GM18507 (cell line): ENCODE results near the gene CREB5.

Experiments used
- DNase-seq: peaks from one replicate; pipeline ENCODE4 v3.0.0; 2011; ENCODE audit warnings: low read depth; ENCODE audit not compliant: insufficient read length; ENCODE audit errors: extremely low spot score
- FAIRE-seq: peaks from 2 replicates; lab custom pipeline; 2011; peaks lifted over from hg19 to GRCh38; lab: Jason Lieb, UNC

The CREB5 gene

GRCh38 chr7:28646376-28647075 is 234.2 kb downstream of the CREB5 start:
- no peak for FAIRE-seq
- DNase-seq = no peak

DNA sequence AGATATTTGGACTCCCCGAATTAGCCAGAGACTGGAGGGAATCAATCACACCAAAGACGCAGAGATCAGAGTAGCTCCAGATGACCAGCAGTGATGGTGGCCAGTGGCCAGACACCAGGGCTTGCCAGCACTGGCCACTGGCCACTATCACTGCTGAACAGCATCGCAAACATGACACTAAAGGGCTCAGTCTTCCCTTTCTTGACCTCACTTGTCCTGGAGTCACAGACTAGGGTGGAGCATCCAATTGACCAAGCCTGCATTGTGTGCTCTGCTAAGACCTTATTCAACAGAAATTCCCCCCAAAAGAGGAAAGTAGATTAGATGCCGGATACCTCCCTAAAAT is 234.7 kb downstream of the CREB5 start:
- DNase-seq = no peak
- FAIRE-seq = no peak

DNA sequence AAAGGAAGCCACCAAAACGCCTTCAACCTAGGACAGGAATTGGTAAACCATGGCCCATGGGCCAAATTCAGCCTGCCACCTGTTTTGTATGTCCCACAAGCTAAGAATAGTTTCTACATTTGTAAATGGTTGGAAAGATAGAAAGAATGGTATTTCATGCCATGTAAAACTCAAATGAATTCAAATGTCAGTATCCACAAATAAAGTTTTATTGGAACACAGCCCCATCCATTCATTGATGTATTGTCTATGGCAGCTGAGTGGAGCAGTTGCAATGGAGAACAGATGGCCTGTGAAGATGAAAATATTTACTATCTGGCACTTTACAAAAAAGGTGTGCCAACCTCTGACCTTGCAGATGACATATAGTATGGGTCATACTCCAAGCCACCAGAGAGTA is 236.9 kb downstream of the CREB5 start:
- FAIRE-seq = no peak

GRCh38 chr7:28649811-28650210 is 237.5 kb downstream of the CREB5 start:
- no peak for FAIRE-seq
- DNase-seq = no peak

More for the DNA sequence above, 236.9 kb downstream of the CREB5 start:
- no peak for DNase-seq

- FAIRE-seq = no peak
- DNase-seq = no peak
These were observed 241.8 kb downstream of the CREB5 start for GRCh38 chr7:28654110-28654509.

- FAIRE-seq (no peak), DNase-seq (no peak)
These were observed 244.2 kb downstream of the CREB5 start for GRCh38 chr7:28656529-28656928.

- FAIRE-seq (no peak), DNase-seq (no peak)
These were observed 246.1 kb downstream of the CREB5 start for GRCh38 chr7:28658381-28658780.

DNA sequence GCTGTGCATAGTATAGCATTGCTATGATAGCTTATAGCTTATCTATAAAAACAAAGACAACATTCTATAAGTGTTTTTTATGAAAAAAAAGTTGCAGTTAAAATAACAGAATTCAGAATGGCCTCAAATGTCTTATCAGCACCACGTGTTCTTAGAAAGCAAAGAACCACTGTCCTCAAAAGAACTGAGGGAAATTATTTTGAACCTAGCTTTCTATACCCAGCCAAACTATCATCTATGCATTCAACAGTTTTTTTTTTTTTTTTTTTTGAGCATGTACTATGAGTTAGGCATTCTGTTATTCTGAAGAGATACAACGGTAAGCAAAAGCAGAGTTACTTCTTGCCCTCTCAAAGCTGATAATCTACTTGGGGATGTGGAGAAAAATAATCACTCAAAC is 247.8 kb downstream of the CREB5 start:
- FAIRE-seq = no peak
- DNase-seq = no peak

DNA sequence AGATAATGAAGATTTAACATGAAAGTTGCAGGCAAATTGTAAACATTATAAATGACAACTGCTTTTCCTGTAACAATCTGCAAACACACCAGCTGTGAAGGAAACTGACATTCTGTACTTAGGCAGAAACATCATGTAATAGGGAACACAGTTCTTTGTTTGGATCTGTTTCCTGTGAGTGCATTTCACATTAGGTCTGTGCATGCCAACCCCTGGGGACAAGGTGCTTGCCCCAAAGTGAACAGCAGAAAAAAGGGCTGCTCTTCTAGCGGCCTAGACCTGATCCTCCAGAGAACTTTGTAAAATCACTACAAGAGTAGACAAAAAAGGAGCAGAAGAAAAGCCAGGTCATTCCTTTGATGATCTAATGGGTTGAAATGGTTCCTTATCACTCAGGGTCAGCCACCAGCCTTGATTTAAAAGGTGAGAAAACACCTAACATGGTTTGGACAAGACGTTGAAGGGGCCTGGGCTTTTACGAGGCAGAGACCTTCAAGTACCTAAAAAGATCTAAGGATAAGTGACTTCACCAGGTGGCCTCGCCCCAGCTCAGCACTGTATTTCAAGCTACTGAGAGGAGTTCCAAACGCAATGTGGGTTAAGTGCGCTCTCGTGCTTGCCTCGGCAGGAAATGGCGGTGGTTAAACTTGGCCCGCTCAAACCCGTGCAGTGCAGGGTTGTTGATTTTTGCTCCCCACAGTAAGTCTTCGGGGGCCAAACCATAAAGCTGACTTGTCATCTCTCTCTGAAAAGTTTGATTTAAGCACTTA is 249.7 kb downstream of the CREB5 start:
- no peak for FAIRE-seq

GRCh38 chr7:28666154-28666553 is 253.8 kb downstream of the CREB5 start:
- FAIRE-seq (no peak), DNase-seq (no peak)

More for the DNA sequence above, 249.7 kb downstream of the CREB5 start:
- no peak for DNase-seq

- no peak for FAIRE-seq
These were observed 255.8 kb downstream of the CREB5 start for GRCh38 chr7:28668085-28668484.

DNA sequence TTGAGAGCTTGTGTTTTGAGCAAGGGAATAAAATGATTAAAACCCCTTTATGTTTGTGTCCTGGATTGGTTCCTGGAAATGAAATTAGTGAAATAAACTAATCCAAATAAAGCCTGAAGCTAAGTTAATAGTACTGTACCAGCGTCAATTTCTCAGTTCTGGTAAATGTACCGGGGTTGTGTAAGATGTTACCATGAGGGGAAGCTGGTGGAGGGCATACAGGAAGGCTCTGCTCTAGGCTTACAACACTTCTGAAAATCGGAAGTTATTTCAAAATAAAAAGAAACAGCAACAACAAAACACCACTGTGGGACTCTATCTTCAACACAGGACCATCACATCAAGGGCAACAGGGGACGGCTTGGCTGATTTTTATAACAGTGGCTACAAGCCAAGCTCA is 257.0 kb downstream of the CREB5 start:
- no peak for DNase-seq
- no peak for FAIRE-seq

More at GRCh38 chr7:28668085-28668484, 255.8 kb downstream of the CREB5 start:
- no peak for DNase-seq

GRCh38 chr7:28671526-28671925 is 259.2 kb downstream of the CREB5 start:
- DNase-seq (no peak), FAIRE-seq (no peak)

DNA sequence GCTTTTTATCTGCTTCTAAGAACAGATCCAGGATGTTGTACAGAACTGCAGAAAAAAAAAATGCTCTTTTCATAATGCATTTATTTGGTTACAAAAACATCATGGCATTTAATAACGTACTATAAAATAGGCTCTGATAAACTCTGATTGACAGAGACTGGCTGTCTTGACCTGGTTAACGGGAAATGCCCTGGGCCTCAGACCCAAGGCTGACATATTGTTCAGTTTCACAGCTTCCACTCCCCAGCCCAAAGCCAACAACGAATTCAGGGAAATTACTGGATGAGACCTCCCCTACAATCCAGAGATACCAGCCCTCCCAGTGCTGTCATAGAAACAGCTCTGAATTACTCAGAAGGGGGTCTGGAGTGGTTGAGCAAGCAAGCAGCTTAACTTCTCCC is 260.1 kb downstream of the CREB5 start:
- no peak for DNase-seq
- FAIRE-seq = no peak

DNA sequence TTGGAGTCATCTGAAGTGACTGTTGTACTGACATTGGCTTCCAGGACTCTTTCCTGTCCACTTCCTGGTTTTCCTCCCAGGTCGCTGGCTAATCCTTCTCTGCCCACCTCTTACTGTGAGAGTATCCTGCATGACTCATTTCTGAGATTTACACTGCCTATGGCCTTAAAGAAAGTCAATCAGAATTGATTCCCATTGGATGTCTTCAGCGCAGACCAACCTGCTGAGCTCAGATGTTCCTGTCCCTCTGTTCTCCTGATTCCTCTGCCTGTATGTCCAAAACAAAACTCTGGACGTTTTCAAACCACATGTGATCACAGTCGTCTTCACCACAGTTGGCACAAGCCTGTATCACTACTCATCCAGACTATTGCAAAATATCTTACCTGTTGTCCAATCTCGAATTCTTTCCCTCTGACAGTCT is 262.1 kb downstream of the CREB5 start:
- no peak for DNase-seq
- FAIRE-seq = no peak

- FAIRE-seq = no peak
- no peak for DNase-seq
These were observed 263.1 kb downstream of the CREB5 start for GRCh38 chr7:28675429-28675828.

DNA sequence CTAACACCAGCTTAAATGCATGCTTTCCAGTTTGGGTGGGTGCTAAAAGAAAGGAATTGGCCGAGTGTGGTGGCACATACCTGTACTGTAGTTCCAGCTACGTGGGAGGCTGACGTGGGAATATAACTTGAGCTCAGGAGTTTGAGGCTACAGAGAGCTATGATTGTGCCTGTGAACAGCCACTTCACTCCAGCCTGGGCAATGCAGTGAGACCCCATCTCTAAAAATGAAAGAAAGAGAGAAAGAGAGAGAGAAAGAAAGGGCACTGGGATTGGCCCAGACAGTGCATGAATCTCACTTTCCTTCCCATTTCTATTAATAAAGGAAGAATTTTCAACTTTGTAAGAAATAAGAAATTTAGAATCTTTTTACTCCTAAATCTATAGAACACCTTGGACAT is 265.4 kb downstream of the CREB5 start:
- DNase-seq (no peak), FAIRE-seq (no peak)

DNA sequence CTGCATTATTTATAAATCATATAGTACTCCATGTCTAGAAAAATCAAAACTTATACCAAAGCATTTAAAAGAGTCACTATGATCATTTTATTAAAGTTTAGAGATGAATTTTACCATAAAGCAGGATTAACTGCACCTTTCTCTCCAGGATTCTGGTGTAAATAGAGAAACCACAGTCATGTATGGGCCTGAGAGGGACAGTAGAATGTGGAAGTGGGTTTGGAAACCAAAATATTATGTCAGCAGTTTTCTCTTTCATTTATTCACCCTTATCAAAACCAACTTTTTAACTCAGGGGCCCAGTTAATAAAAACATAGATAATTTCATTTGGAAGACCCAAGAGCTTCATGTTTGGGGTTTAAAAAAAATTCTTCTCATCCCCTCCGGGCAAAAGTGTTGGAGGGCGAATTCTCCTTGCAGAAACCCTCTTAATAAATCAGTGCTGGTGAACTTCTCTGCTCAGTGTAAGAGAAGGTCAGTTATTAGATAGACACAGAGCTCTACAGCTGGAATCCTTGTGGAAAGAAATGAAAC is 266.2 kb downstream of the CREB5 start:
- FAIRE-seq (no peak), DNase-seq (no peak)

- DNase-seq (no peak), FAIRE-seq (no peak)
These were observed 269.5 kb downstream of the CREB5 start for GRCh38 chr7:28681693-28682310.

DNA sequence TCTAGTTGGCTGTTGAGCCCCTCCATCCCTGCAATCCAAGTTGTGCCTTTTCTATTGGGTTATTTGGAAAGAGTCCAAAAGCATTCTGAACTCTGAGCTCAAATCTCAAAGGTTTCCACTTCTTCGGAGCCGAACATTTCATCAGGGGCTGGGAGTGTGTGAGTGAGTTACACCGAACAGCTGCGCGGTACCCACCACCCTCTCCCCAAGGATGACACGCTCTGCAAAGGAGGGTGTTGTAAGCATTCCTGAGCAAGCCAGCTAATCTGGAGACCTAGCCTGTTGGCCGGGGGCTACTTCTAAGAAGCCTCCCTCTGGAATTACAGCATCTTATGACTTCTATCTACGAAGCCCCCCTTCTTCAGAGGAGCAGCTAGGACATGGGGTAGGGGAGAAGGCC is 270.5 kb downstream of the CREB5 start:
- no peak for FAIRE-seq

More for the DNA sequence above, 270.5 kb downstream of the CREB5 start:
- DNase-seq = no peak
